A673 (cell line): ENCODE data around the gene POLD2.

Experiments used
- CTCF ChIP-seq: fragments of 300-800, 200-600 bp; sonication (generic); conservative IDR thresholded peaks from 2 replicates; pipeline ENCODE4 v1.5.1; 2017; ENCODE audit warnings: low read depth, mild to moderate bottlenecking, antibody characterized with exemption, low read length, moderate library complexity, mixed read lengths
- EZH2 ChIP-seq: fragments of 200-600 bp; sonication (generic); IDR thresholded peaks from 2 replicates; pipeline ENCODE4 v1.6.1; 2017; ENCODE audit warnings: borderline replicate concordance, low read depth, mild to moderate bottlenecking, mixed read lengths, antibody characterized with exemption, low read length; ENCODE audit not compliant: poor library complexity, severe bottlenecking

- TF ChIP-seq CTCF (no peak), EZH2 (no peak)
These were observed 32.1 kb upstream of the POLD2 start for GRCh38 chr7:44155191-44156185.
